Measurements from ENCODE around the gene MIS12.

GRCh38 chr17:5473906-5474305 is 12.5 kb upstream of the MIS12 start:
- TF ChIP-seq, protein P1, sequence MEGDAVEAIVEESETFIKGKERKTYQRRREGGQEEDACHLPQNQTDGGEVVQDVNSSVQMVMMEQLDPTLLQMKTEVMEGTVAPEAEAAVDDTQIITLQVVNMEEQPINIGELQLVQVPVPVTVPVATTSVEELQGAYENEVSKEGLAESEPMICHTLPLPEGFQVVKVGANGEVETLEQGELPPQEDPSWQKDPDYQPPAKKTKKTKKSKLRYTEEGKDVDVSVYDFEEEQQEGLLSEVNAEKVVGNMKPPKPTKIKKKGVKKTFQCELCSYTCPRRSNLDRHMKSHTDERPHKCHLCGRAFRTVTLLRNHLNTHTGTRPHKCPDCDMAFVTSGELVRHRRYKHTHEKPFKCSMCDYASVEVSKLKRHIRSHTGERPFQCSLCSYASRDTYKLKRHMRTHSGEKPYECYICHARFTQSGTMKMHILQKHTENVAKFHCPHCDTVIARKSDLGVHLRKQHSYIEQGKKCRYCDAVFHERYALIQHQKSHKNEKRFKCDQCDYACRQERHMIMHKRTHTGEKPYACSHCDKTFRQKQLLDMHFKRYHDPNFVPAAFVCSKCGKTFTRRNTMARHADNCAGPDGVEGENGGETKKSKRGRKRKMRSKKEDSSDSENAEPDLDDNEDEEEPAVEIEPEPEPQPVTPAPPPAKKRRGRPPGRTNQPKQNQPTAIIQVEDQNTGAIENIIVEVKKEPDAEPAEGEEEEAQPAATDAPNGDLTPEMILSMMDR (IDR thresholded peaks at IDR 0.05) = no peak
- TF ChIP-seq POLR2AphosphoS5 (IDR thresholded peaks at IDR 0.05; ENCODE audit: low read depth, low read length) (no peak), TCF7L2 (IDR thresholded peaks at IDR 0.05; ENCODE audit: low read depth, low read length) (no peak)

Data from Panc1 (cell line).